ENCODE measurements around the gene ERP44.

Gene ERP44

DNA sequence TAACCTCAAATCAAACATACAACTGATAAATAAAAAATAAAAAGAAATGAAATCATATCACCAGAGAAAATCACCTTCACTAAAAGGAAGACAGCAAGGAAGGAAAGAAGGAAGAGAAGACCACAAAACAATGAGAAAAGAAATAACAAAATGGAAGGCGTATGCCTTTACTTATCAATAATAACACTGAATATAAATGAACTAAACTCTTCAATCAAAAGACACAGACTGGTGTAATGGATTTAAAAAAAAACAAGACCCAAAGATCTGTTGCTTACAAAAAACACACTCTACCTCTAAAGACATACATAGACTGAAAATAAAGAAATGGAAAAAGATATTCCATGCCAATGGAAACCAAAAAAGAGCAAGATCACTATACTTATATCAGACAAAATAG is 60.3 kb downstream of the ERP44 start:
- H3K27ac ChIP-seq (replicated peaks) = no peak overlapping the region
- H3K27me3 ChIP-seq (ENCODE audit: insufficient read depth, poor library complexity, severe bottlenecking) = no peaks in the 10 kb centered on the region
- DNase-seq (ENCODE audit: low read depth in 1 of 2, low spot score in 1 of 2) = no peak
- TF ChIP-seq, protein P1, sequence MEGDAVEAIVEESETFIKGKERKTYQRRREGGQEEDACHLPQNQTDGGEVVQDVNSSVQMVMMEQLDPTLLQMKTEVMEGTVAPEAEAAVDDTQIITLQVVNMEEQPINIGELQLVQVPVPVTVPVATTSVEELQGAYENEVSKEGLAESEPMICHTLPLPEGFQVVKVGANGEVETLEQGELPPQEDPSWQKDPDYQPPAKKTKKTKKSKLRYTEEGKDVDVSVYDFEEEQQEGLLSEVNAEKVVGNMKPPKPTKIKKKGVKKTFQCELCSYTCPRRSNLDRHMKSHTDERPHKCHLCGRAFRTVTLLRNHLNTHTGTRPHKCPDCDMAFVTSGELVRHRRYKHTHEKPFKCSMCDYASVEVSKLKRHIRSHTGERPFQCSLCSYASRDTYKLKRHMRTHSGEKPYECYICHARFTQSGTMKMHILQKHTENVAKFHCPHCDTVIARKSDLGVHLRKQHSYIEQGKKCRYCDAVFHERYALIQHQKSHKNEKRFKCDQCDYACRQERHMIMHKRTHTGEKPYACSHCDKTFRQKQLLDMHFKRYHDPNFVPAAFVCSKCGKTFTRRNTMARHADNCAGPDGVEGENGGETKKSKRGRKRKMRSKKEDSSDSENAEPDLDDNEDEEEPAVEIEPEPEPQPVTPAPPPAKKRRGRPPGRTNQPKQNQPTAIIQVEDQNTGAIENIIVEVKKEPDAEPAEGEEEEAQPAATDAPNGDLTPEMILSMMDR (IDR thresholded peaks at IDR 0.05; ENCODE audit: insufficient read depth, low read length) = no peak
- no peak overlapping the region for H3K4me3 ChIP-seq (replicated peaks; ENCODE audit: insufficient read depth, low read length)

DNA sequence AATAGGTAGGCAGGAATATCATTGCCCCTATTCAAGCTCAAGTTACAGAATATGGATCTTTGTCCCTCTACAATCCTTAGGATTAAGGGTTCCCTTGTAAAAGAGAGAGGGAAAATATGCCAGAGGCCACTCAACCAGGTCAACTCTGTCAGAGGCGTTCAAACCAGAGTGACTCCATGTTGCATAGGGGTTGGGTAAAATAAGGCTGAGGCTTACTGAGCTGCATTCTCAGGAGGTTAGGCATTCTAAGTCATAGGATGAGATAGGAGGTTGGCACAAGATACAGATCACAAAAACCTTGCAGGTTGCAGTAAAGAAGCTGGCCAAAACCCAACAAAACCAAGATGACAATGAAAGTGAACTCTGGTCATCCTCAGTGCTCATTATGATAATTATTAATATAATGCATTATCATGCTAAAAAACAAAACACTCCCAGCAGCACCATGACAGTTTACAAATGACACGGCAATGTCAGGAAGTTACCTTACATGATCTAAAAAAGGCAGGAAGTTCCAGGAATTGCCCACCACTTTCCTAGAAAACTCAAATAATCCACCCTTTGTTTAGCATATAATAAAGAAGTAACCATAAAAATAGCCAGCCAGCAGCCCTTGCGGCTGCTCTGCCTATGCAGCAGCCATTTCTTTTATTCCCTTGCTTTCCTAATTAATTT is 64.8 kb downstream of the ERP44 start:
- H3K27ac ChIP-seq (replicated peaks) = no peak overlapping the region
- TF ChIP-seq SPI1 (IDR thresholded peaks at IDR 0.05; ENCODE audit: borderline replicate concordance, low read depth) = no peak
- no peak overlapping the region for H3K4me3 ChIP-seq (replicated peaks; ENCODE audit: insufficient read depth, low read length)
- DNase-seq (ENCODE audit: low read depth in 1 of 2, low spot score in 1 of 2) = no peak
- no peaks in the 10 kb centered on the region for H3K27me3 ChIP-seq (ENCODE audit: insufficient read depth, poor library complexity, severe bottlenecking)

DNA sequence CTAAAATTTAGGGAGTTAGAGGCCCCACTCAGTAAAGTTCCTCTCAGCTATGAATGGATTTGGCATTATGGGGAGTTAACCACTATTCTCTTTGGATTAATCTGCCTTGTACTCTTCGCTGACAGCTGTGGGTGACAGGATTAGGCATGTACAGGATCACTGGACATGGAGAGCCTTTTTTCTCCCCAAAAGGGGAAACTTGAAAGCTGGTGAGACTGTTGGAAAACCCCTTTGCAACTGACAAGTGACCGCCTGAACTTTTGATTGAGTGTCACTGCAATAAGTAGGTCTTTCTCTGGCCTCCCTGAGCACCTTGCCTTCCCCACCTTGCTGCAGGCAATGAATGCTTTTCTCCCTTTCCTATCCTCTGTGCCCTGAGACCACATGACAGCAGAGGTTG is 68.3 kb downstream of the ERP44 start:
- no peak for TF ChIP-seq POLR2AphosphoS5 (IDR thresholded peaks at IDR 0.05; ENCODE audit: low read depth)
- no peak for TF ChIP-seq GABPA (IDR thresholded peaks at IDR 0.05; ENCODE audit: low read depth)
- TF ChIP-seq, protein P1 (IDR thresholded peaks at IDR 0.05; ENCODE audit: insufficient read depth, low read length) = no peak
- TF ChIP-seq SPI1 (IDR thresholded peaks at IDR 0.05; ENCODE audit: borderline replicate concordance, low read depth) = no peak
- TF ChIP-seq, protein P2, sequence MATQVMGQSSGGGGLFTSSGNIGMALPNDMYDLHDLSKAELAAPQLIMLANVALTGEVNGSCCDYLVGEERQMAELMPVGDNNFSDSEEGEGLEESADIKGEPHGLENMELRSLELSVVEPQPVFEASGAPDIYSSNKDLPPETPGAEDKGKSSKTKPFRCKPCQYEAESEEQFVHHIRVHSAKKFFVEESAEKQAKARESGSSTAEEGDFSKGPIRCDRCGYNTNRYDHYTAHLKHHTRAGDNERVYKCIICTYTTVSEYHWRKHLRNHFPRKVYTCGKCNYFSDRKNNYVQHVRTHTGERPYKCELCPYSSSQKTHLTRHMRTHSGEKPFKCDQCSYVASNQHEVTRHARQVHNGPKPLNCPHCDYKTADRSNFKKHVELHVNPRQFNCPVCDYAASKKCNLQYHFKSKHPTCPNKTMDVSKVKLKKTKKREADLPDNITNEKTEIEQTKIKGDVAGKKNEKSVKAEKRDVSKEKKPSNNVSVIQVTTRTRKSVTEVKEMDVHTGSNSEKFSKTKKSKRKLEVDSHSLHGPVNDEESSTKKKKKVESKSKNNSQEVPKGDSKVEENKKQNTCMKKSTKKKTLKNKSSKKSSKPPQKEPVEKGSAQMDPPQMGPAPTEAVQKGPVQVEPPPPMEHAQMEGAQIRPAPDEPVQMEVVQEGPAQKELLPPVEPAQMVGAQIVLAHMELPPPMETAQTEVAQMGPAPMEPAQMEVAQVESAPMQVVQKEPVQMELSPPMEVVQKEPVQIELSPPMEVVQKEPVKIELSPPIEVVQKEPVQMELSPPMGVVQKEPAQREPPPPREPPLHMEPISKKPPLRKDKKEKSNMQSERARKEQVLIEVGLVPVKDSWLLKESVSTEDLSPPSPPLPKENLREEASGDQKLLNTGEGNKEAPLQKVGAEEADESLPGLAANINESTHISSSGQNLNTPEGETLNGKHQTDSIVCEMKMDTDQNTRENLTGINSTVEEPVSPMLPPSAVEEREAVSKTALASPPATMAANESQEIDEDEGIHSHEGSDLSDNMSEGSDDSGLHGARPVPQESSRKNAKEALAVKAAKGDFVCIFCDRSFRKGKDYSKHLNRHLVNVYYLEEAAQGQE (IDR thresholded peaks at IDR 0.05; ENCODE audit: insufficient replicate concordance, low read depth) = no peak
- Histone ChIP-seq H3K4me3 (replicated peaks; ENCODE audit: insufficient read depth, low read length) (no peak overlapping the region), H3K27me3 (ENCODE audit: insufficient read depth, poor library complexity, severe bottlenecking) (no peaks in the 10 kb centered on the region), H3K27ac (replicated peaks) (no peak overlapping the region)
- no peak for DNase-seq (ENCODE audit: low read depth in 1 of 2, low spot score in 1 of 2)

DNA sequence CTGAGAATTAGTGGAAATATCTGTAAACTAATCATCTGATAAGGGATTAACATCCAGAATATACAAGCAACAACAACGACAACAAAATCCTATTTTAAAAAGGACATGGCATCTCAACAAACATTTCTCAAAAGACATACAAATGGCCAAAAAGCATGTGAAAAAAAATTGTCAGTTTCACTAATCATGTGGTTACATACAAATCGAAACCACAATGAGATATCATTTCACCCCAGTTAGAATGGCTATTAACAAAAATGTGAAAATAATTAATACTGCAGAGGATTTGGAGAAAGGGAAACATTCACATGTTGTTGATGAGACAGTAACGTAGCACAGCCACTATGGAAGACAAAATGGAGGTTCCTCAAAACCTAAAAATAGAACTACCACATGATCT is 69.5 kb downstream of the ERP44 start:
- Histone ChIP-seq H3K27ac (replicated peaks) (no peak overlapping the region; the same call in 1 of the 2 replicates), H3K27me3 (ENCODE audit: insufficient read depth, poor library complexity, severe bottlenecking) (no peaks in the 10 kb centered on the region), H3K4me3 (replicated peaks; ENCODE audit: insufficient read depth, low read length) (no peak overlapping the region)
- no peak for TF ChIP-seq GABPA (IDR thresholded peaks at IDR 0.05; ENCODE audit: low read depth)
- no peak for TF ChIP-seq POLR2AphosphoS5 (IDR thresholded peaks at IDR 0.05; ENCODE audit: low read depth)
- no peak for TF ChIP-seq SPI1 (IDR thresholded peaks at IDR 0.05; ENCODE audit: borderline replicate concordance, low read depth)
- TF ChIP-seq, protein P2 (IDR thresholded peaks at IDR 0.05; ENCODE audit: insufficient replicate concordance, low read depth) = no peak
- TF ChIP-seq, protein P1 (IDR thresholded peaks at IDR 0.05; ENCODE audit: insufficient read depth, low read length) = no peak
- DNase-seq (ENCODE audit: low read depth in 1 of 2, low spot score in 1 of 2) = no peak
